GM18867 (cell line): ENCODE data around the gene ASAP3.

Experiments
- ATAC-seq: cut with Tn5 transposase; IDR thresholded peaks from one replicate; pipeline ENCODE4 v1.9.1; 2021; ENCODE audit warnings: mild to moderate bottlenecking, moderate library complexity; ENCODE audit not compliant: unreplicated experiment

ASAP3 gene

DNA sequence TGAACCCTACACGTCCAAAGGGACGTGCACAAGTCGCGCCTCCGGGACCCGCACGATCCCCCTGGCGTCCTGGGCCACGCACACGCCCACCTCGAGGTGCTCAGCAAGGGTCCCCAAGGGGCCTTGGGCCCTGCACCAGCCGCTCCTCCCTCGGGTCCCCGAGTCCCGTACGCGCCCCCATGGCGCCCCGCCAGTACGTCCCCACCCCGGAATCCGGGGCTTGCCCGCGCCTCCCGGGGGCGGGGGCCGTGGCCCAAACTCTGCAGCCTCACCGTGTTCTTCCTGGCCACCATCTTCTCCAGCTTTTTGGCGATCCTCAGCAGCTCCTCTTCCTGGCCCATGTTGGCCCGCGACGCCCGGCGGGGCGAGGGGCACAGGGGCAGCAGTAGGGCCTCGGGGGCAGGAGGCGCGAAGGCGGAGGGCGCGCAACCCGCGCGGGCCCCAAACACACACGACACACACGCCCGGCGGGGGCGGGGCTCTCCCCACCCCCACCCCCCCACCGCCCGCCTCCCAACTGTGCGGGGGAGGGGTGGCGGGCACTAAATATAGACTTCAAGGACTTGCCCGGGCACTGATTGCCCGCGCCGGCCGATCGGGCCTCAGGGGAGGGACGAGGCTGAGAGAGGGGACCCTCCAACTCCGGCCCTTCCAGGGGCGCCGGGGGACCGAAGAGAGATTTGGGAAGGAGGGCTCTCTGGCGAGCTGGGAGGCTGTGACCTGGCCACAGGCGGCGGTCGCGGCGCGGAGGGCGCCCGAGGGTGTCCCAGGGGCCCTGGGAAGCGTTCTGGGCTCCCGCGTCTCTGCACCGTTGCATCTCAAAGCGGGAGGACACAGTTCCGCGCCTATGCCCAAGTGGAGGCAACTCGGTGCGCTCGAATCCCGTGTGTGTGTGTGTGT, 59.4 kb downstream of the ASAP3 start, which contains the start of gene TCEA3:
Gene TCEA3 (minus strand): TSS at position 456 of the 900 bp plus-strand sequence. CDS start 115 bp downstream, at position 341.
- no peak for ATAC-seq

GRCh38 chr1:23423415-23424292, 60.3 kb downstream of the ASAP3 start:
- ATAC-seq: no peak

DNA sequence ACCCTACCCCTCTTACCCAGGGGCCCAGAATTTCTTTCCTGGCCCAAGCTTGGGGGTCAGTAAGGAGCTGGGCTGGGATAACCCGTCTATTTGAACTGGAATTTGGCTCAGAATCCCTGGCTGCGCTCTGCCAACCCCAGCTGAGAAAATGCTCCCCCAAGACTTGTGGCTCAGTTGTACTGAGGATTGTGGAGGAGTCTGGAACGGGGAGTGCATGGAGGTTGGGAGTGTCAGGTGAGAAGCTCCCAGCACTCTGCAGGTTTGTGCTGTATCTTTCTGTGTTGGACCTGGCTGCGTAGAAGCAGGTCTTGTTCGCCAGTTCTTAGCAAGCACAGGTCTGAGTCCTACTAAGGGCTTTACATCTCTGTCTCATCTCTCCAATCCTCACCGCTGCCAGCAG, 61.0 kb downstream of the ASAP3 start:
- no peak for ATAC-seq

DNA sequence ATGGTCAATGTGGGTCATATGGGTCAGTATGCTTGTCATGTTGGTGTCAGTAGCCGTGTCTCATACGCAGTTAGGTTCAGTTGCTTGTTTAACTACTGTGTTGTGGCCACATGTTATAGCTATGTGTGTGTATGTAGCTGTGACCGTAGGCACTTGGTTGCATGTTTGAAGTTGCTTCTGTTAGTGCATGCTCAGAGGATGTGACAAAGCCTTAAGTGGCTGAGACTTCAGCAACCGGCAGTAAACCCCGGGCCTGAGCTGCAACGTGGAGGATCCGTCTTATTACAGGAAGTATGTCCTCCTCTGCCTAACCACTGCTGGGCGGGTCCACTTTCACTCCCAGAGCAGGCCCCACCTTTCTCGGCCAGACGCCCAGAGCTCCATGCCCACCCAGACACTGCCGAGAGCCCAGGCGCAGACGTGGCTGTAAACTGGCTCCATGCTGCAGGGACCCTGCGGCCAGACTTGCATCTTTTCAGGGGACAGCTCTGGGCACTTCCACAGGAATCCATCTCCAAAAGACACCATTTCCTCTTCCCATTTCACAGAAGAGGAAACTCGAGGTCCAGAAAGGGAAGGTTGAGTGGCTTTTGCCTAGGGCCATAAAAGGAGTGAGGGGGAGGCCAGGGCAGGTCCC, 61.6 kb downstream of the ASAP3 start:
- ATAC-seq: no peak

DNA sequence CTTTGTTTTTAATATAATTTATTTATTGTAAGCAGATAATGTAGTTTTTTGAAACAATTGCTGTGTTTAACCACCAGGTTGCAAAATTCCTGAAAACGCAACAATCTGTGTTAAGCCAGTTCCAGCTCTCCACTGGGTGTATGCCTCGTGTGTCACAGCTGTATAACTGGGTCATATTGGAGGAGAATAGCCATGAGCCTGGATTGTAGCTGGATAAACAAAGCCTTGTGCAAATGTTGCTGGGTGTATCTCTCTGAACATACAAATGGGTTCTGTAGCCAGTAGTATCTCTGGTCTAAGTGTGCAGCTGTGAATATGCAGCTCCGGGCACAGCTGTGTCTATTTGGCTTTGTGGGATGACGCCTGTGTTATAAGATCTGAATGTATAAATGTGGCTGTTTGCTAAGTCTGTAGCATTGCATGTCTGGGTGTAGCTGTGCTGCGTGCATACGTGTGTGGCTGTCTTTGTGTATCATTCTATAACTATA, 62.2 kb downstream of the ASAP3 start:
- ATAC-seq: no peak

GRCh38 chr1:23421343-23421742, 62.6 kb downstream of the ASAP3 start:
- no peak for ATAC-seq

- no peak for ATAC-seq
These were observed 63.2 kb downstream of the ASAP3 start for GRCh38 chr1:23420778-23421177.

DNA sequence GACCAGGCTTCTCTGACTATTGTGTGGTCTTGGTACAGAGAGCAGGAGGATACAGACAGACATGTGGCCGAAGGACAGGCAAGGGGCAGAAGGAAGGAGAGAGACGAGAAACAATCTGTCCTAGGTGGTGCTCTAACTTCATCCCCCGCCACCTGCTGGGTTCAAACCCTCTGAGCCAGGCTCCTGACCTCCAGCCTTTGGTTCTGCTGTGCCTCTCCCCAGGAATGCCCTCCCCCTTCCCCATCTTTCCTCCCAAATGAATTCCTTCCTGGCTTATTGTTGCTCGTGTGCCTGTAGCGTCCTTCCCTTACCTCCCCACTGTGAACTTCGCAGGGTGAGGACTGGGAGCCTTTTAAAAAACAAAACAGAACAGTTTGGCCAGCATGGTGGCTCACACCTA, 64.8 kb downstream of the ASAP3 start:
- ATAC-seq: no peak

DNA sequence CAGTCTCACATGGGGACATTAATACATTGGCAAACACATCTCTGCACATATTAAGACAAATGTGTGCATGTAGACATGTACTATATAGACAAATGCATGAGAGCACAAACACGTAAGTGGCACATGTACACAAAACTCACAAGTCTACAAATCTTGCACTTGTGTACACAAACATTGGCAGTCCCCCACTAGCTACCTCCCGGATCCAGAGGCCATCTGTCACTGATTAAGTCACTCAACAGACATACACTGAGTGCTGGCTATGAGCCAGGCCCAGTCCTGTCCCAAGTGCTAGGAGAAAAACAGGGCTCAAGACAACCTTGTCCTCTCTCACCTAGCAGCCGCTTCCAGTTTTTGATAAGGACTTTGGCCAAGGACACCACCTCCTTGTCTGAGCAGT, 66.4 kb downstream of the ASAP3 start:
- ATAC-seq: no peak

GRCh38 chr1:23416964-23417363, 67.0 kb downstream of the ASAP3 start:
- no peak for ATAC-seq

DNA sequence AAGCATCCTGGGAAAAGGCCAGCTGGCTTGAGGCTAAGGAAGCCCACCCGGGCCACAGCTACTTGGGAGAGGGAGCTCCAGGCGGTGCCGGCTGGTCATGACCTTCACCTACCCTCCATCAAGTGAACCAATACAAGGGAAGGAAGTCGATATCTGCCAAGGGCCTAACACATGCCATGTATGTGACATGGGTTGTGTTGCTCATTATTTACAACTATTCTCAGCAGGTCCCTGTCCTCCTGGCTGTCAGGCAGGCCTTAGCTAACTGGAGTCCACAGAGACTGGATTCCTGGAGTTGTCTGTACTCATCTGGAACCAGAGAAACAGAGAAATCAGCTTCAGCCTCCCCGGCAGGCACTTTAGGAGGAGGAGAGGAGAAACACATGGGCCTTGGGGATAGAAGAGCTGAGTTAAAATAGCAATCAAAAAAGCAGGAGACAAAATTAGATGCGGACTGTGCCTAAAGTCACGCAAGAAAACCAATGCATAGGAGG, 75.1 kb downstream of the ASAP3 start:
- ATAC-seq: no peak

- ATAC-seq: no peak
These were observed 76.9 kb downstream of the ASAP3 start for GRCh38 chr1:23407016-23407630.

GRCh38 chr1:23405946-23406345, 78.0 kb downstream of the ASAP3 start:
- no peak for ATAC-seq

DNA sequence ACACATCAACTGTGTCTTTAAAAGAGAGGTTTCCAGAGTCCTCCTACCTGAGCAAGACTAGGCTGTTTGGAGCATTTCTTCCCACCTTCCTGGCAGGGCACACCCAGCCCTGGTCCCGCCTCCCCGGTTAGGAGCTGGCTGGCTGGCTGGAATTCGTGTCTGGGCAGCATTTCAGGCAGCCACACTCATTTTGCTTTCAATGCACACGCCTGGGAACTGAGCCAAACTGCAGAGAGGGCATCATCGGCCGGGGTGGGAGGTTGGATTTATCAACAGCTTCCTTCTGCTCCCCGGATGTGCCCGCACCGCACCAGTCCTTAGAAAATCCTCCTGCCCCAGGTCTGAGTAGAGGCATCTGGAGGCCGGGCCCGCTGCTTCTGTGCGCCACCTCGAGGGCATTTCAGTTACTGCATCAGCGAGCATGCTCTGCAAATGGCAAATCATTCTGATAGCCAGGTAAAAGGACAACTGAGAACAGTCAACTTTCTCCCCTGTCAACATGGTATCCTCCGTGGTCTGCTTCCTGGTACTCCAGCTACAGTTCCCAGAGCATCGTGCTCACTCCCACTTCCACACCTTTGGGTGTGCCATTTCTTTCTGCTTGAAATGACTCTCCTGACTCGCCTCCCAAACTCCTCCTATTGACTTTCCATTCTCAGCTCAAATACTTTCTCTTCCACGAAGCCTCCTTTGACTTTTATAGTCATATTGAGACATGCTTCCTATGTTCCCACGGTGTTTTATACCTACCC, 80.1 kb downstream of the ASAP3 start:
- peak; percentile 48 for ATAC-seq

DNA sequence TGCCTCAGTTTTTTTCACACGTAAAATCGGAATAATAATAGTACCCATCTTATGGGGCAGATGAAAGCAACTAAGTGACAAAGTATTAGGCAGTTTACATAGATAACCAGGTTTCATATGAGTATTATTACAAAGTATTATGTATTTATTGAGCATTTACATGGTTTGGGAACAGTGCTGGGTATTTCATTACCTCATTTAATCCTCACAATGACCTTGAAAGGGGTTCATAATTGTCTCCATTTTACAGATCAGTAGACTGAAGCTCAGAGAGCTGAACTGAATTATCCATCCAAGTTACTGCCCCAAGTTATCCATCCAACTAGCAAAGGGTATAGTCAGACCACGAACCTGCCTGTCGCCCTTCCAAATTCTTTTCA, 80.6 kb downstream of the ASAP3 start:
- no peak for ATAC-seq

DNA sequence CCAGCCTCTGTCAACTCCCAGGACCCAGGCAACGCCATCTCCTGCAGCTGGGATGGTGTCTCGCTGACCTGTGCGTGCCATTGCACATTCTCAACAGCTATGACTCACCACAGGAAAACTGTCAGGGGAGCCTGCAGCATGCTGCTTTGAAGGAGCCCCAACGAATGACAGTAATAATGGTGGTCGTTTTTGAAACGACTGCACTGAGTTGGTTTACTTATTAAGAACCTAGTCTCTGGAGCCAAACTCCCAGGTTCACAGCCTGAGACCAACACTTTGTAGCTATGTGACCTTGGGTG, 81.0 kb downstream of the ASAP3 start:
- no peak for ATAC-seq

- no peak for ATAC-seq
These were observed 81.5 kb downstream of the ASAP3 start for GRCh38 chr1:23402286-23403037.

GRCh38 chr1:23401313-23401712, 82.7 kb downstream of the ASAP3 start:
- no peak for ATAC-seq
